Measurements from ENCODE around the gene PRRG3. TPM values are rescaled to one million over a fixed set of nuclear protein-coding genes. Genes with fewer than 3 reads are reported as not detected.

PRRG3 gene
- total RNA-seq, 1 experiment from 2014 or later = 5.1 TPM

GRCh38 chrX:151738751-151739150 is 43.5 kb downstream of the PRRG3 start:
- CTCF ChIA-PET = no interaction called here

GRCh38 chrX:151741606-151742005 is 46.3 kb downstream of the PRRG3 start:
- POLR2A ChIA-PET = no interaction called here
- Mint-ChIP-seq H3K9me3 (0 out of 2 replicates have a peak, but pooled peaks cover 4% of the 10 kb centered on the region), H3K4me1 (no peaks in the 10 kb centered on the region), H3K36me3 (no peaks in the 10 kb centered on the region), H3K4me3 (no peak overlapping the region), H3K27ac (no peak overlapping the region), H3K27me3 (ENCODE audit: low read depth) (no peaks in the 10 kb centered on the region; the same call in 1 of the 2 replicates)
- CTCF ChIA-PET = no interaction called here
- DNase-seq (ENCODE audit: low spot score) (no peak), ATAC-seq (no peak)
- TF ChIP-seq ETV6 (CRISPR knock-in tag; IDR thresholded peaks at IDR 0.05) (no peak), ZNF232 (CRISPR knock-in tag; IDR thresholded peaks at IDR 0.05) (no peak), HMGA2 (CRISPR knock-in tag; IDR thresholded peaks at IDR 0.05) (no peak)

More at GRCh38 chrX:151738751-151739150, 43.5 kb downstream of the PRRG3 start:
- ATAC-seq (no peak), DNase-seq (ENCODE audit: low spot score) (no peak)
- TF ChIP-seq IRF2 (CRISPR knock-in tag; IDR thresholded peaks at IDR 0.05; ENCODE audit: borderline replicate concordance, low read depth) = no peak
- no peak for TF ChIP-seq ZNF219 (CRISPR knock-in tag; IDR thresholded peaks at IDR 0.05; ENCODE audit: borderline replicate concordance)
- no peak for TF ChIP-seq ZNF425 (CRISPR knock-in tag; conservative IDR thresholded peaks at IDR 0.05)
- no peak for TF ChIP-seq SMAD3 (CRISPR knock-in tag; IDR thresholded peaks at IDR 0.05; ENCODE audit: borderline replicate concordance)
- TF ChIP-seq SMAD4 (CRISPR knock-in tag; IDR thresholded peaks at IDR 0.05) = no peak
- TF ChIP-seq AR (CRISPR knock-in tag; IDR thresholded peaks at IDR 0.05) = no peak
- TF ChIP-seq ELF4 (CRISPR knock-in tag; IDR thresholded peaks at IDR 0.05; ENCODE audit: low read depth) = no peak
- no peak for TF ChIP-seq ZMAT4 (CRISPR knock-in tag; IDR thresholded peaks at IDR 0.05)
- no peak for TF ChIP-seq ETV6 (CRISPR knock-in tag; IDR thresholded peaks at IDR 0.05)
- no peak for TF ChIP-seq NR1H2 (CRISPR knock-in tag; IDR thresholded peaks at IDR 0.05)
- TF ChIP-seq MAX (CRISPR knock-in tag; IDR thresholded peaks at IDR 0.05) = no peak
- no peak for TF ChIP-seq USF1 (CRISPR knock-in tag; IDR thresholded peaks at IDR 0.05)
- TF ChIP-seq ZNF317 (CRISPR knock-in tag; IDR thresholded peaks at IDR 0.05; ENCODE audit: borderline replicate concordance, low read depth) = no peak
- 0 out of 2 replicates have a peak, but pooled peaks cover 10% of the 10 kb centered on the region for H3K9me3 Mint-ChIP-seq
- no peaks in the 10 kb centered on the region; the same call in none of the 2 replicates for H3K27me3 Mint-ChIP-seq (ENCODE audit: low read depth)
- POLR2A ChIA-PET = no interaction called here
- H3K4me3 Mint-ChIP-seq = no peak overlapping the region
- no peaks in the 10 kb centered on the region for H3K4me1 Mint-ChIP-seq
- no peak overlapping the region for H3K27ac Mint-ChIP-seq
- no peaks in the 10 kb centered on the region for H3K36me3 Mint-ChIP-seq

GRCh38 chrX:151742311-151742710 is 47.1 kb downstream of the PRRG3 start:
- no peak for DNase-seq (ENCODE audit: low spot score)
- Mint-ChIP-seq H3K4me1 (peaks cover 3% of the 10 kb centered on the region), H3K9me3 (0 out of 2 replicates have a peak, but pooled peaks cover 4% of the 10 kb centered on the region), H3K36me3 (no peaks in the 10 kb centered on the region), H3K4me3 (no peak overlapping the region), H3K27ac (no peak overlapping the region), H3K27me3 (ENCODE audit: low read depth) (no peaks in the 10 kb centered on the region; the same call in 1 of the 2 replicates)
- ChIA-PET POLR2A (no interaction called here), CTCF (no interaction called here)
- no peak for ATAC-seq
- TF ChIP-seq TP53 (CRISPR knock-in tag; IDR thresholded peaks at IDR 0.05) = no peak
- no peak for TF ChIP-seq OVOL2 (CRISPR knock-in tag; IDR thresholded peaks at IDR 0.05; ENCODE audit: borderline replicate concordance)
- no peak for TF ChIP-seq MLX (CRISPR knock-in tag; IDR thresholded peaks at IDR 0.05)
- no peak for TF ChIP-seq SMAD4 (CRISPR knock-in tag; IDR thresholded peaks at IDR 0.05)
- TF ChIP-seq HMGXB4 (CRISPR knock-in tag; IDR thresholded peaks at IDR 0.05) = no peak
- TF ChIP-seq NFATC4 (CRISPR knock-in tag; IDR thresholded peaks at IDR 0.05) = no peak
- no peak for TF ChIP-seq MYBL2 (CRISPR knock-in tag; IDR thresholded peaks at IDR 0.05)
- TF ChIP-seq PREB (CRISPR knock-in tag; IDR thresholded peaks at IDR 0.05; ENCODE audit: borderline replicate concordance) = no peak

Data from WTC11 (cell line).